ENCODE data around the gene PTPRD. TPM values are rescaled to one million over a fixed set of nuclear protein-coding genes. Genes with fewer than 3 reads are reported as not detected.

Gene PTPRD
- total and polyA plus RNA-seq, 2 of the 4 experiments (the other 2 are of a cell fraction), result 0.07 to 0.18 TPM

DNA sequence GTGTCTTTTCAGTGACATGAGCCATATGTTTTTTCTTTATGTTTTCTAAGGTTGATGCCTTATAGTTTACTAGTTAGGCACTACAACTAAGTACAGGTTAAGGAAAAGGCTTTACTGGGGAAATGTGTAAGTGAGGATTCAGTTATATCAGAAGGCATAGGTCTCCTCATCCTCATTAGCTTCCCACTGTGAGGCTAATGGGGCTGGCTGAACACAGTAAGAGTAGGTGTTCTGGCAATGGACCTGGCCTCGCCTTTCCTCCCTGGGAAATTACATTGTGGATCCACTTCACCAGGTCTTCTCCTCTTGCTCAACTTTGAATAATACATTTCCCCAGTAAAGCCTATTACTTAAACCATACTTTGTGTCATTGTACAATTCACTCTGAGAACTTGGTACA is 225.5 kb downstream of the PTPRD start:
- H4K8ac ChIP-seq (ENCODE audit: low read depth in 2 of 2, low read length in 2 of 2), result no peak overlapping the region
- POLR2A ChIA-PET (ENCODE audit: unreplicated experiment), result no interaction called here
- no peak overlapping the region for H2BK20ac ChIP-seq (ENCODE audit: low read depth, low read length)
- no peak overlapping the region for H2AK9ac ChIP-seq (replicated peaks; ENCODE audit: low read depth, low read length, poor library complexity)
- BruUV-seq (replicated peaks), result no TSS peak
- dilution Hi-C loops (cut with HindIII; ENCODE audit: low sequenced_read_pairs, unreplicated experiment), result no loop called here
- intact Hi-C loops (cut with micrococcal nuclease), result no loop called here
- no peak overlapping the region for H3K27ac ChIP-seq (ENCODE audit: insufficient read depth, low read length)
- H2BK120ac ChIP-seq (ENCODE audit: low read depth, low read length), result no peak overlapping the region
- H3K79me1 ChIP-seq (ENCODE audit: low read depth in 1 of 2, low read length in 2 of 2), result no peaks in the 10 kb centered on the region
- no peak overlapping the region for H3K4me3 ChIP-seq (ENCODE audit: insufficient read depth, low read depth, low read length)
- WGBS, 2 experiments (ENCODE audit: extremely low coverage in 2 of 2, insufficient read length in 1 of 2), result 33% methylated on average over 1 of the region's 1 CpG; no CpG with 5 or more reads in 1 of the 2 experiments
- CTCF ChIA-PET, result no interaction called here
- no peak overlapping the region for H2BK5ac ChIP-seq (ENCODE audit: low read depth, low read length, poor library complexity, severe bottlenecking)
- no peak overlapping the region for H3K4ac ChIP-seq (ENCODE audit: low read depth, low read length)
- no peak overlapping the region for H3K9ac ChIP-seq (ENCODE audit: low read depth, low read length)
- H2BK15ac ChIP-seq (ENCODE audit: low read depth, low read length), result no peak overlapping the region
- H3K36me3 ChIP-seq (ENCODE audit: control insufficient read depth, insufficient read depth, low read length), result no peaks in the 10 kb centered on the region
- no peak overlapping the region for H3K23ac ChIP-seq (ENCODE audit: low read depth, low read length)
- no peak overlapping the region for H4K91ac ChIP-seq (ENCODE audit: insufficient read depth, low read depth, low read length)
- H4K5ac ChIP-seq (ENCODE audit: low read depth, low read length), result no peak overlapping the region
- in situ Hi-C loops (cut with MboI; ENCODE audit: low sequenced_read_pairs), result no loop called here
- H3K4me1 ChIP-seq (ENCODE audit: control insufficient read depth, insufficient read depth, low read length), result no peaks in the 10 kb centered on the region
- no peak overlapping the region for H2AFZ ChIP-seq (replicated peaks; ENCODE audit: low read length, poor library complexity)
- DNase-seq, result no peak
- H4K20me1 ChIP-seq (ENCODE audit: insufficient read depth, low read length), result no peaks in the 10 kb centered on the region
- H3K14ac ChIP-seq (replicated peaks; ENCODE audit: low read depth, low read length), result no peak overlapping the region
- no peak overlapping the region for H3K4me2 ChIP-seq (ENCODE audit: low read depth, low read length)
- no peak overlapping the region for H2AK5ac ChIP-seq (ENCODE audit: low read depth, low read length)
- H3K9me3 ChIP-seq (ENCODE audit: control insufficient read depth, insufficient read depth, low read length), result no peaks in the 10 kb centered on the region
- H3K9me1 ChIP-seq (ENCODE audit: insufficient read depth, low read length), result no peaks in the 10 kb centered on the region
- no peak overlapping the region for H3K56ac ChIP-seq (ENCODE audit: extremely low read depth, insufficient read depth, low read length)
- H3K27me3 ChIP-seq (ENCODE audit: control insufficient read depth, insufficient read depth, low read length), result no peaks in the 10 kb centered on the region
- TF ChIP-seq RCOR1 (IDR thresholded peaks at IDR 0.05; ENCODE audit: insufficient replicate concordance, low read length), result no peak
- TF ChIP-seq, protein P1, sequence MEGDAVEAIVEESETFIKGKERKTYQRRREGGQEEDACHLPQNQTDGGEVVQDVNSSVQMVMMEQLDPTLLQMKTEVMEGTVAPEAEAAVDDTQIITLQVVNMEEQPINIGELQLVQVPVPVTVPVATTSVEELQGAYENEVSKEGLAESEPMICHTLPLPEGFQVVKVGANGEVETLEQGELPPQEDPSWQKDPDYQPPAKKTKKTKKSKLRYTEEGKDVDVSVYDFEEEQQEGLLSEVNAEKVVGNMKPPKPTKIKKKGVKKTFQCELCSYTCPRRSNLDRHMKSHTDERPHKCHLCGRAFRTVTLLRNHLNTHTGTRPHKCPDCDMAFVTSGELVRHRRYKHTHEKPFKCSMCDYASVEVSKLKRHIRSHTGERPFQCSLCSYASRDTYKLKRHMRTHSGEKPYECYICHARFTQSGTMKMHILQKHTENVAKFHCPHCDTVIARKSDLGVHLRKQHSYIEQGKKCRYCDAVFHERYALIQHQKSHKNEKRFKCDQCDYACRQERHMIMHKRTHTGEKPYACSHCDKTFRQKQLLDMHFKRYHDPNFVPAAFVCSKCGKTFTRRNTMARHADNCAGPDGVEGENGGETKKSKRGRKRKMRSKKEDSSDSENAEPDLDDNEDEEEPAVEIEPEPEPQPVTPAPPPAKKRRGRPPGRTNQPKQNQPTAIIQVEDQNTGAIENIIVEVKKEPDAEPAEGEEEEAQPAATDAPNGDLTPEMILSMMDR (conservative IDR thresholded peaks at IDR 0.05; ENCODE audit: low read depth, low read length), result no peak
- TF ChIP-seq, protein P2, sequence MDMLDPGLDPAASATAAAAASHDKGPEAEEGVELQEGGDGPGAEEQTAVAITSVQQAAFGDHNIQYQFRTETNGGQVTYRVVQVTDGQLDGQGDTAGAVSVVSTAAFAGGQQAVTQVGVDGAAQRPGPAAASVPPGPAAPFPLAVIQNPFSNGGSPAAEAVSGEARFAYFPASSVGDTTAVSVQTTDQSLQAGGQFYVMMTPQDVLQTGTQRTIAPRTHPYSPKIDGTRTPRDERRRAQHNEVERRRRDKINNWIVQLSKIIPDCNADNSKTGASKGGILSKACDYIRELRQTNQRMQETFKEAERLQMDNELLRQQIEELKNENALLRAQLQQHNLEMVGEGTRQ (IDR thresholded peaks at IDR 0.05; ENCODE audit: low read depth, low read length), result no peak
- TF ChIP-seq MAFK (IDR thresholded peaks at IDR 0.05; ENCODE audit: low read depth, low read length), result no peak
- no peak for TF ChIP-seq MAZ (IDR thresholded peaks at IDR 0.05; ENCODE audit: borderline replicate concordance, low read depth, low read length)
- TF ChIP-seq CEBPB (IDR thresholded peaks at IDR 0.05; ENCODE audit: low read depth, low read length), result no peak
- TF ChIP-seq NFE2L2 (IDR thresholded peaks at IDR 0.05; ENCODE audit: low read depth, low read length), result no peak
- no peak for ATAC-seq (ENCODE audit: low read depth)
- no peak overlapping the region for H3K18ac ChIP-seq (ENCODE audit: low read depth, low read length)
